PC-9 (cell line): ENCODE data around the gene TNFAIP3. TPM values are rescaled to one million over a fixed set of nuclear protein-coding genes. Genes with fewer than 3 reads are reported as not detected.

ENCODE experiments used
- BruUV-seq: library from RNA; stranded (reverse); fragments of 400-500 nt; replicated peaks from 2 replicates; lab custom pipeline; 2021; lab: Mats Ljungman, UMichigan
- CTCF ChIA-PET: fragments of 300-600 bp; sonication (Branson Sonifier 250); formaldehyde crosslinking; loops from one replicate; lab custom pipeline; 2022; ENCODE audit warnings: antibody characterized with exemption; lab: Charles Lee
- POLR2A ChIA-PET: fragments of 300-600 bp; sonication (Branson Sonifier 250); formaldehyde crosslinking; loops from one replicate; lab custom pipeline; 2022; ENCODE audit warnings: antibody characterized with exemption; ENCODE audit not compliant: unreplicated experiment; lab: Charles Lee
- DNase-seq, 2 experiments: peaks; one replicate each; pipeline versions ENCODE4 v3.0.0 to v3.0.0-alpha.2; 2015 to 2022; ENCODE audit warnings: mixed read lengths in 1 of 2
- H2AFZ ChIP-seq: fragments of 200-600 bp; sonication (generic); 2 replicates; pipeline ENCODE4 v1.8.1; 2017; ENCODE audit warnings: antibody characterized with exemption
- H3F3A ChIP-seq: fragments of 200-600 bp; sonication (generic); 2 replicates; pipeline ENCODE4 v1.8.1; 2017; ENCODE audit warnings: antibody characterized with exemption, mild to moderate bottlenecking, low read depth; ENCODE audit not compliant: insufficient read depth
- H3K27ac ChIP-seq: fragments of 200-600 bp; sonication (generic); 2 replicates; pipeline ENCODE4 v1.6.1; 2016; ENCODE audit warnings: mixed run types
- H3K27me3 ChIP-seq: fragments of 200-600 bp; sonication (generic); 2 replicates; pipeline ENCODE4 v1.6.1; 2016; ENCODE audit warnings: low read depth, mixed run types; ENCODE audit not compliant: insufficient read depth
- H3K36me3 ChIP-seq: fragments of 200-600 bp; sonication (generic); 2 replicates; pipeline ENCODE4 v1.6.1; 2016; ENCODE audit warnings: low read depth, mixed run types
- H3K4me1 ChIP-seq: fragments of 200-600 bp; sonication (generic); replicated peaks from 2 replicates; pipeline ENCODE4 v1.6.1; 2016; ENCODE audit warnings: mixed run types; ENCODE audit not compliant: insufficient read depth
- H3K4me2 ChIP-seq: fragments of 200-600 bp; sonication (generic); 2 replicates; pipeline ENCODE4 v1.6.1; 2017; ENCODE audit warnings: mixed run types
- H3K4me3 ChIP-seq: fragments of 200-600 bp; sonication (generic); 2 replicates; pipeline ENCODE4 v1.6.1; 2016; ENCODE audit warnings: mixed run types
- H3K79me2 ChIP-seq: fragments of 200-600 bp; sonication (generic); 2 replicates; pipeline ENCODE4 v1.6.1; 2017; ENCODE audit warnings: low read depth, mixed run types
- H3K9me2 ChIP-seq: fragments of 200-600 bp; sonication (generic); 2 replicates; pipeline ENCODE4 v1.8.1; 2017; ENCODE audit warnings: mild to moderate bottlenecking; ENCODE audit not compliant: insufficient read depth
- H3K9me3 ChIP-seq: fragments of 200-600 bp; sonication (generic); 2 replicates; pipeline ENCODE4 v1.8.1; 2016; ENCODE audit warnings: low read depth; ENCODE audit not compliant: insufficient read depth
- H4K20me1 ChIP-seq: fragments of 200-600 bp; sonication (generic); 2 replicates; pipeline ENCODE4 v1.8.1; 2017; ENCODE audit not compliant: insufficient read depth
- CTCF ChIP-seq: fragments of 200-600 bp; sonication (generic); conservative IDR thresholded peaks from 2 replicates; pipeline ENCODE4 v1.6.1; 2017; ENCODE audit warnings: mixed run types, antibody characterized with exemption, mild to moderate bottlenecking, moderate library complexity
- EZH2 ChIP-seq: fragments of 200-600 bp; sonication (generic); IDR thresholded peaks from 2 replicates; pipeline ENCODE4 v1.8.0; 2017; ENCODE audit warnings: antibody characterized with exemption, low read depth
- intact Hi-C: fragments of 100-400 bp; cut with micrococcal nuclease; formaldehyde crosslinking; loops from one replicate; pipeline ENCODE4 v1.10.0; 2022; ENCODE audit not compliant: unreplicated experiment
- total RNA-seq: library from RNA; stranded (reverse); gene quantifications from 2 replicates; pipeline ENCODE4 v1.2.3, GENCODE V29; 2021

TNFAIP3 gene
- total RNA-seq, 1 experiment from 2014 or later, result 7.8 TPM

- intact Hi-C loops, result no loop called here
- Histone ChIP-seq H3K27ac (no peak overlapping the region), H3F3A (no peaks in the 10 kb centered on the region), H3K4me3 (no peak overlapping the region), H3K4me2 (no peak overlapping the region), H3K4me1 (no peaks in the 10 kb centered on the region), H2AFZ (no peak overlapping the region), H3K36me3 (no peaks in the 10 kb centered on the region), H3K79me2 (no peaks in the 10 kb centered on the region), H3K27me3 (no peaks in the 10 kb centered on the region), H3K9me3 (no peaks in the 10 kb centered on the region), H4K20me1 (no peaks in the 10 kb centered on the region), H3K9me2 (no peaks in the 10 kb centered on the region)
- POLR2A ChIA-PET, result interaction anchor here (0.7 kb wide), 1 partner anchor 749 kb away, joined by 3 read pairs; no protein-coding TSS in a partner anchor
- CTCF ChIA-PET, result no interaction called here
- no TSS peak for BruUV-seq
- TF ChIP-seq CTCF, result no peak
- no peak for TF ChIP-seq EZH2
- no peak for DNase-seq
These were observed 34.4 kb downstream of the TNFAIP3 start for GRCh38 chr6:137901454-137901853.

GRCh38 chr6:137902699-137903098, 35.6 kb downstream of the TNFAIP3 start:
- BruUV-seq, result no TSS peak
- Histone ChIP-seq H3K4me2 (no peak overlapping the region), H4K20me1 (no peaks in the 10 kb centered on the region), H3K27me3 (no peaks in the 10 kb centered on the region), H3K4me3 (no peak overlapping the region), H3K4me1 (no peaks in the 10 kb centered on the region), H2AFZ (no peak overlapping the region), H3F3A (no peaks in the 10 kb centered on the region), H3K9me2 (no peaks in the 10 kb centered on the region), H3K36me3 (no peaks in the 10 kb centered on the region), H3K27ac (no peak overlapping the region), H3K9me3 (no peaks in the 10 kb centered on the region), H3K79me2 (no peaks in the 10 kb centered on the region)
- intact Hi-C loops, result no loop called here
- TF ChIP-seq CTCF (no peak), EZH2 (no peak)
- ChIA-PET CTCF (no interaction called here), POLR2A (no interaction called here)
- no peak for DNase-seq

- Histone ChIP-seq H3K79me2 (no peaks in the 10 kb centered on the region), H3K9me3 (no peaks in the 10 kb centered on the region), H3K4me3 (no peak overlapping the region), H3F3A (no peaks in the 10 kb centered on the region), H3K36me3 (no peaks in the 10 kb centered on the region), H3K27ac (no peak overlapping the region), H3K4me2 (no peak overlapping the region), H4K20me1 (no peaks in the 10 kb centered on the region), H3K9me2 (no peaks in the 10 kb centered on the region), H3K4me1 (no peaks in the 10 kb centered on the region), H2AFZ (no peak overlapping the region), H3K27me3 (no peaks in the 10 kb centered on the region)
- ChIA-PET CTCF (no interaction called here), POLR2A (no interaction called here)
- intact Hi-C loops, result no loop called here
- no TSS peak for BruUV-seq
- TF ChIP-seq CTCF, result no peak
- TF ChIP-seq EZH2, result no peak
- DNase-seq, result no peak
These were observed 36.3 kb downstream of the TNFAIP3 start for GRCh38 chr6:137903274-137903932.
